ENCODE measurements around the gene TAS2R1.
A peak's percentile ranks its signal among the peaks of the same experiment; 100 is the strongest.

TAS2R1 gene

GRCh38 chr5:9630251-9630650 is at the start of gene TAS2R1:
Gene TAS2R1, minus strand, starts transcription at chr5:9630351. Its CDS starts 319 bp downstream, at chr5:9630032.
- DNase-seq (ENCODE audit: low spot score) (no peak), FAIRE-seq (peak; percentile 26)

GRCh38 chr5:9670371-9670770 is 40.2 kb upstream of the TAS2R1 start:
- FAIRE-seq: no peak

GRCh38 chr5:9667906-9668305 is 37.8 kb upstream of the TAS2R1 start:
- FAIRE-seq (no peak), DNase-seq (ENCODE audit: low spot score) (no peak)

More at GRCh38 chr5:9670371-9670770, 40.2 kb upstream of the TAS2R1 start:
- no peak for DNase-seq (ENCODE audit: low spot score)

- no peak for FAIRE-seq
- no peak for DNase-seq (ENCODE audit: low spot score)
Measured at GRCh38 chr5:9663891-9664290, 33.7 kb upstream of the TAS2R1 start.

GRCh38 chr5:9661316-9662015 is 31.3 kb upstream of the TAS2R1 start:
- DNase-seq (ENCODE audit: low spot score): no peak
- FAIRE-seq: no peak

GRCh38 chr5:9658706-9659105 is 28.6 kb upstream of the TAS2R1 start:
- FAIRE-seq (no peak), DNase-seq (ENCODE audit: low spot score) (no peak)

GRCh38 chr5:9657819-9658218 is 27.7 kb upstream of the TAS2R1 start:
- FAIRE-seq (no peak), DNase-seq (ENCODE audit: low spot score) (no peak)

GRCh38 chr5:9655641-9656040 is 25.5 kb upstream of the TAS2R1 start:
- FAIRE-seq (no peak), DNase-seq (ENCODE audit: low spot score) (no peak)

- no peak for FAIRE-seq
- no peak for DNase-seq (ENCODE audit: low spot score)
Measured at GRCh38 chr5:9654886-9655285, 24.7 kb upstream of the TAS2R1 start.

GRCh38 chr5:9653811-9654210 is 23.7 kb upstream of the TAS2R1 start:
- DNase-seq (ENCODE audit: low spot score): peak; percentile 88
- peak; percentile 98 for FAIRE-seq

GRCh38 chr5:9653061-9653460 is 22.9 kb upstream of the TAS2R1 start:
- no peak for FAIRE-seq
- DNase-seq (ENCODE audit: low spot score): no peak

GRCh38 chr5:9652295-9652694 is 22.1 kb upstream of the TAS2R1 start:
- DNase-seq (ENCODE audit: low spot score) (no peak), FAIRE-seq (no peak)

GRCh38 chr5:9646843-9647242 is 16.7 kb upstream of the TAS2R1 start:
- no peak for FAIRE-seq
- DNase-seq (ENCODE audit: low spot score): no peak

- peak; percentile 77 for DNase-seq (ENCODE audit: low spot score)
- peak; percentile 91 for FAIRE-seq
Measured at GRCh38 chr5:9644630-9645029, 14.5 kb upstream of the TAS2R1 start.

GRCh38 chr5:9642621-9643020 is 12.5 kb upstream of the TAS2R1 start:
- no peak for DNase-seq (ENCODE audit: low spot score)
- no peak for FAIRE-seq

GRCh38 chr5:9641806-9642355 is 11.7 kb upstream of the TAS2R1 start:
- no peak for FAIRE-seq

GRCh38 chr5:9632495-9632894 is 2.3 kb upstream of the TAS2R1 start:
- FAIRE-seq: no peak
- DNase-seq (ENCODE audit: low spot score): no peak

More at GRCh38 chr5:9641806-9642355, 11.7 kb upstream of the TAS2R1 start:
- no peak for DNase-seq (ENCODE audit: low spot score)

- DNase-seq (ENCODE audit: low spot score) (no peak), FAIRE-seq (no peak)
Measured at GRCh38 chr5:9627541-9627940, 2.6 kb downstream of the TAS2R1 start.

- no peak for FAIRE-seq
- no peak for DNase-seq (ENCODE audit: low spot score)
Measured at GRCh38 chr5:9626955-9627354, 3.2 kb downstream of the TAS2R1 start.

- FAIRE-seq (no peak), DNase-seq (ENCODE audit: low spot score) (no peak)
Measured at GRCh38 chr5:9625731-9626130, 4.4 kb downstream of the TAS2R1 start.

- FAIRE-seq (peak; percentile 66), DNase-seq (ENCODE audit: low spot score) (no peak)
Measured at GRCh38 chr5:9625286-9625685, 4.9 kb downstream of the TAS2R1 start.

- peak; percentile 98 for DNase-seq (ENCODE audit: low spot score)
- peak; percentile 99 for FAIRE-seq
Measured at GRCh38 chr5:9624196-9624947, 5.8 kb downstream of the TAS2R1 start.
